ENCODE results near the gene RND3.

DNA sequence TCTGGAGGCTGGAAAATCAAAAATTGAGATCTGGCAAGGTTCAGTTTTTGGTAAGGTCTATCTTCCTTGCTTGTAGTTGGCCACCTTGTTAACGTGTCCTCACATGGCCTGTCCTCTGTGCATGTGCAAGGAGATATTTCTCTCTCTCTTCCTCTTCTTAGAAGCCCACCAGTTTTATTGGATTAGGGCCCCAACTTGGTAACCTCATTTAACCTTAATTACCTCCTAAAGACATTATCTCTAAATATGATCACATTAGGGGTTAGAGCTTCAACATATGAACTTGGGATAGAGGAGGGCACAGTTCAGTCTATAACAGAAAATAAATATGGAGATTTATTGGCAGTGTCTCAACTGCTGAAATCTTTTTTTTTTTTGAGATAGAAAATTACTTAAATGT, 19.6 kb upstream of the RND3 start:
- no peak for TF ChIP-seq POLR2A (IDR thresholded peaks at IDR 0.05)
- TF ChIP-seq, protein P1, sequence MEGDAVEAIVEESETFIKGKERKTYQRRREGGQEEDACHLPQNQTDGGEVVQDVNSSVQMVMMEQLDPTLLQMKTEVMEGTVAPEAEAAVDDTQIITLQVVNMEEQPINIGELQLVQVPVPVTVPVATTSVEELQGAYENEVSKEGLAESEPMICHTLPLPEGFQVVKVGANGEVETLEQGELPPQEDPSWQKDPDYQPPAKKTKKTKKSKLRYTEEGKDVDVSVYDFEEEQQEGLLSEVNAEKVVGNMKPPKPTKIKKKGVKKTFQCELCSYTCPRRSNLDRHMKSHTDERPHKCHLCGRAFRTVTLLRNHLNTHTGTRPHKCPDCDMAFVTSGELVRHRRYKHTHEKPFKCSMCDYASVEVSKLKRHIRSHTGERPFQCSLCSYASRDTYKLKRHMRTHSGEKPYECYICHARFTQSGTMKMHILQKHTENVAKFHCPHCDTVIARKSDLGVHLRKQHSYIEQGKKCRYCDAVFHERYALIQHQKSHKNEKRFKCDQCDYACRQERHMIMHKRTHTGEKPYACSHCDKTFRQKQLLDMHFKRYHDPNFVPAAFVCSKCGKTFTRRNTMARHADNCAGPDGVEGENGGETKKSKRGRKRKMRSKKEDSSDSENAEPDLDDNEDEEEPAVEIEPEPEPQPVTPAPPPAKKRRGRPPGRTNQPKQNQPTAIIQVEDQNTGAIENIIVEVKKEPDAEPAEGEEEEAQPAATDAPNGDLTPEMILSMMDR (IDR thresholded peaks at IDR 0.05): no peak
- no peak for TF ChIP-seq EP300 (IDR thresholded peaks at IDR 0.05)

Measured in ovary (tissue), 3 donors.